ENCODE measurements around the gene IPO4.

DNA sequence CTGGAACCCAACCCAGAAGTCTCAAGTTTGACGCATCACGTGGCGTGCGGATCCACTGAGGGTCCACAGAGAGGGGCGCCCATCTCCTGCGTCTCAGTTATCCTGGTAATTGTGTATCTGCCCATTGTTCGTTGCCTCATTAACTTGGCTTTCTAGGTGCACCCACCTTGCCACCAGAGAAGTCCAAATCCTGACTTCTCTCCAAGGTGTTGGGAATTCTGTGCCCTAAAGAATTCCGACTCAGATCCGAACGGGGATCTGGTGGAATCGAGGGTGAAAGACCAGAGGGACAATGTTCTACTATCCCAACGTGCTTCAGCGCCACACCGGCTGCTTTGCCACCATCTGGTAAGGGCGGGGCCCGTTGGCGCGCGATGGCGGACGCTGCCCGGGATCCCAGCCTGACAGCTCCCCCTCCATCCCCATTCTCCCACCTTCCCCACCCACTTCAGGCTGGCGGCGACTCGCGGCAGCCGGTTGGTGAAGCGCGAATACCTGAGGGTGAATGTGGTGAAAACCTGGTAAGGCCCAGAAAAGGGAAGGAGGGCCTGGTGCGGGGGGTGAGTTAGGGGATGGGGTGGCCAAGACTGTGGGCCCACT, 16.3 kb downstream of the IPO4 start:
- TF ChIP-seq REST (IDR thresholded peaks at IDR 0.05; ENCODE audit: insufficient read depth in 1 of 2, low read depth in 2 of 2, low read length in 2 of 2) (no peak), POLR2AphosphoS5 (IDR thresholded peaks at IDR 0.05; ENCODE audit: low read depth, low read length) (no peak)

Data from PFSK-1 (cell line).